ENCODE results near the gene SAMD4A.

- TF ChIP-seq EZH2phosphoT487 (IDR thresholded peaks at IDR 0.05; ENCODE audit: insufficient read depth, low read depth) (no peak), EZH2 (IDR thresholded peaks at IDR 0.05; ENCODE audit: insufficient read depth, poor library complexity, severe bottlenecking) (no peak)
These were observed 100.3 kb downstream of the SAMD4A start for GRCh38 chr14:54667026-54667744.
